ENCODE measurements around the gene FBXO47. TPM values are rescaled to one million over a fixed set of nuclear protein-coding genes. Genes with fewer than 3 reads are reported as not detected.

Gene FBXO47
- total RNA-seq, 1 experiment from 2014 or later = not detected

- no peaks in the 10 kb centered on the region for H3K9me2 ChIP-seq (replicated peaks; ENCODE audit: low read length)
- ChIA-PET CTCF (no interaction called here), POLR2A (ENCODE audit: unreplicated experiment) (no interaction called here)
- H3F3A ChIP-seq (ENCODE audit: low read length, unreplicated experiment) = no peaks in the 10 kb centered on the region
- H3K9ac ChIP-seq (ENCODE audit: low read length) = no peak overlapping the region
- TF ChIP-seq, protein P1, sequence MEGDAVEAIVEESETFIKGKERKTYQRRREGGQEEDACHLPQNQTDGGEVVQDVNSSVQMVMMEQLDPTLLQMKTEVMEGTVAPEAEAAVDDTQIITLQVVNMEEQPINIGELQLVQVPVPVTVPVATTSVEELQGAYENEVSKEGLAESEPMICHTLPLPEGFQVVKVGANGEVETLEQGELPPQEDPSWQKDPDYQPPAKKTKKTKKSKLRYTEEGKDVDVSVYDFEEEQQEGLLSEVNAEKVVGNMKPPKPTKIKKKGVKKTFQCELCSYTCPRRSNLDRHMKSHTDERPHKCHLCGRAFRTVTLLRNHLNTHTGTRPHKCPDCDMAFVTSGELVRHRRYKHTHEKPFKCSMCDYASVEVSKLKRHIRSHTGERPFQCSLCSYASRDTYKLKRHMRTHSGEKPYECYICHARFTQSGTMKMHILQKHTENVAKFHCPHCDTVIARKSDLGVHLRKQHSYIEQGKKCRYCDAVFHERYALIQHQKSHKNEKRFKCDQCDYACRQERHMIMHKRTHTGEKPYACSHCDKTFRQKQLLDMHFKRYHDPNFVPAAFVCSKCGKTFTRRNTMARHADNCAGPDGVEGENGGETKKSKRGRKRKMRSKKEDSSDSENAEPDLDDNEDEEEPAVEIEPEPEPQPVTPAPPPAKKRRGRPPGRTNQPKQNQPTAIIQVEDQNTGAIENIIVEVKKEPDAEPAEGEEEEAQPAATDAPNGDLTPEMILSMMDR (conservative IDR thresholded peaks at IDR 0.05; ENCODE audit: low read depth, low read length) = no peak
- no peak for TF ChIP-seq EZH2phosphoT487 (IDR thresholded peaks at IDR 0.05; ENCODE audit: borderline replicate concordance, low read length)
- TF ChIP-seq EZH2 (IDR thresholded peaks at IDR 0.05; ENCODE audit: low read length, unreplicated experiment) = no peak
- H4K20me1 ChIP-seq (ENCODE audit: low read length) = no peaks in the 10 kb centered on the region
- no peaks in the 10 kb centered on the region for H3K9me3 ChIP-seq (ENCODE audit: low read length)
- no peaks in the 10 kb centered on the region for H3K27me3 ChIP-seq (ENCODE audit: low read length)
- no peaks in the 10 kb centered on the region for H3K4me1 ChIP-seq (ENCODE audit: insufficient read depth, low read length)
- intact Hi-C loops (cut with micrococcal nuclease) = no loop called here
- H3K79me2 ChIP-seq (ENCODE audit: low read length) = no peaks in the 10 kb centered on the region
- no TSS peak for BruUV-seq (replicated peaks)
- H3K36me3 ChIP-seq (ENCODE audit: low read depth, low read length) = no peaks in the 10 kb centered on the region
- H2AFZ ChIP-seq (ENCODE audit: low read length) = no peak overlapping the region
- ATAC-seq (no peak), DNase-seq (no peak)
- H3K27ac ChIP-seq (ENCODE audit: low read length) = no peak overlapping the region
- no peak overlapping the region for H3K4me2 ChIP-seq (ENCODE audit: low read length)
- H3K4me3 ChIP-seq (ENCODE audit: low read length) = no peak overlapping the region
These were observed 36.0 kb upstream of the FBXO47 start for GRCh38 chr17:39002991-39003715.

- no peak overlapping the region for H3K4me2 ChIP-seq (ENCODE audit: low read length)
- no peaks in the 10 kb centered on the region for H4K20me1 ChIP-seq (ENCODE audit: low read length)
- TF ChIP-seq EZH2phosphoT487 (IDR thresholded peaks at IDR 0.05; ENCODE audit: borderline replicate concordance, low read length) (no peak), EZH2 (IDR thresholded peaks at IDR 0.05; ENCODE audit: low read length, unreplicated experiment) (no peak)
- TF ChIP-seq, protein P1 (conservative IDR thresholded peaks at IDR 0.05; ENCODE audit: low read depth, low read length) = no peak
- intact Hi-C loops (cut with micrococcal nuclease) = no loop called here
- no peaks in the 10 kb centered on the region for H3K36me3 ChIP-seq (ENCODE audit: low read depth, low read length)
- no peaks in the 10 kb centered on the region for H3K9me3 ChIP-seq (ENCODE audit: low read length)
- H3K27ac ChIP-seq (ENCODE audit: low read length) = no peak overlapping the region
- H3K27me3 ChIP-seq (ENCODE audit: low read length) = no peaks in the 10 kb centered on the region
- no peaks in the 10 kb centered on the region for H3F3A ChIP-seq (ENCODE audit: low read length, unreplicated experiment)
- H3K9ac ChIP-seq (ENCODE audit: low read length) = no peak overlapping the region
- ATAC-seq (no peak), DNase-seq (peak; percentile 9)
- H3K9me2 ChIP-seq (replicated peaks; ENCODE audit: low read length) = no peaks in the 10 kb centered on the region
- BruUV-seq (replicated peaks) = no TSS peak
- POLR2A ChIA-PET (ENCODE audit: unreplicated experiment) = interaction anchor here (0.7 kb wide), 1 partner anchor 9 kb away, joined by 6 read pairs; no protein-coding TSS in a partner anchor
- H3K4me1 ChIP-seq (ENCODE audit: insufficient read depth, low read length) = no peaks in the 10 kb centered on the region
- no peak overlapping the region for H2AFZ ChIP-seq (ENCODE audit: low read length)
- CTCF ChIA-PET = no interaction called here
- no peak overlapping the region for H3K4me3 ChIP-seq (ENCODE audit: low read length)
- no peaks in the 10 kb centered on the region for H3K79me2 ChIP-seq (ENCODE audit: low read length)
These were observed 34.8 kb upstream of the FBXO47 start for GRCh38 chr17:39001703-39002637.

Measured in PC-3 (cell line).